GM18517 (cell line): ENCODE measurements around the gene FGF1.

Source experiments
- ATAC-seq: cut with Tn5 transposase; IDR thresholded peaks from one replicate; pipeline ENCODE4 v1.9.1; 2021; ENCODE audit warnings: mild to moderate bottlenecking, moderate library complexity; ENCODE audit not compliant: unreplicated experiment

The FGF1 gene

DNA sequence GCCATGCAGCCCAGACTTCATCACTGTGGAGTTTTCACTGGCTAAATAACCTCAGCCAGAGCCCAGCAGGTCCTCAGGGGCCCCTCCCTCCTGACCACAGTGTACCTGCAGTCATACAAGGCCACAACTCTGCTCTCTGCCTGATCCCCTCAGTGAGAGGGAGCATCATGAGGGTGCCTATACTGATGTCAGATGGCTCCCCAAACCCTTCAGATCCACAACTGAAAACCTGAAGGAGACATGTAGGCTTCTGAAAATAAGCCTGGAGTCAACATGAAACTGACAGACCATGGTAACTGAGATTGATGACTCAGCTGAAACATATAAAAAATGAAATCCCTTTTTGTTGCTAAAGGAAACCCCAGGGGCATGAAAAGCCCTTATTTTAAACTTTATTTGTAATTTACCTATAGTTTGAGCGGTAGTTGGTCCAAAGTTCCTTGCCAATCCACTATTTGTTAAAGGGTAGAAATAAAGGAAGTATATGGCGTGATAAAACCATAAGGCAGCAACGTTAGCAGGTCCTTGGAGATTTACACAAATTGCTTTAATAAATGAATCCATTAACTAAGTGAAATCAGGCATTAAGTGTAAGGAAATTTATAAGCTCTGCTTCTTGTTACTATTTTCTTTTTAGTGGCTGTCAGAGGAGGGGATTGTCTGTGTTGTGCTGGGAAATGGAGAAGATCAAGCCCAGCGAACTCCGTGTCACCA, 68.3 kb downstream of the FGF1 start:
- ATAC-seq, result no peak

DNA sequence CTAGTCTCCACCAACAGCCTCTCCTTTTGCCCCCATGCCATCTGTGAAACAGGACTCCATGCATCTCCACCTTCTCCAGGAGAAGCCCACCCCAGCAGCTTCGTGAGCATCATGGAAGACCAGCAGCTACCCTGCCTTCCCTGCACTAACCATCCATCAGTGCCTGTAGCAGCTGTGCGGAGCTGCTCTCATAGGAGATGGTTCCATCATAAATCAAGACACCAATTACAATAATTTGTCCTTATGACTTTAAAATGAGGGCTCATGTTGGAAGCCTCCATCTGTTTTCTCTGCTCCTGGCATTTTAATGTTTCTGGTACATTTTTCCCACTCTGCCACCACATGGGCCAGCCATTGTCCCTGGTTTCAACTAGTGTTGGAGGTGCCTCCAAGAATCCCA, 69.9 kb downstream of the FGF1 start:
- no peak for ATAC-seq

DNA sequence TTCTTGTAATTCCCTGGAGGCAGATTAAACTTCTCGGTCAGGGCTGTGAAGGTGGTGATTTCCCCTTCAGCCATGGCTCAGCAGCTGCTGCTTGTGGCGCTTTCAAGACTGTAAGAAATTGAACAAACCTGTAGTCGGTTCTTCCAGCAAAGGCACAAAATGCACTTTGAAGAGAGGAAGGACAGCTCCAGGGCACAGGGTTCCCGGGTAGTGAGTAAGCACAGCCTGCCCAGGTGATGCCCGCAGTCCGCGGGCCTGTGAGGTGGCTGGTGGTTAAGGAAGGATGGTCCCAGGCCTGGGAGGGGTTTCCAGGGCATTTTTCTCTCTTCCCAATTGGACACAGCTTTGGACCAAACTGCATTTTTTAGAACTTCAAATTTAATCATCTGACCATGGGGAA, 71.8 kb downstream of the FGF1 start:
- no peak for ATAC-seq

DNA sequence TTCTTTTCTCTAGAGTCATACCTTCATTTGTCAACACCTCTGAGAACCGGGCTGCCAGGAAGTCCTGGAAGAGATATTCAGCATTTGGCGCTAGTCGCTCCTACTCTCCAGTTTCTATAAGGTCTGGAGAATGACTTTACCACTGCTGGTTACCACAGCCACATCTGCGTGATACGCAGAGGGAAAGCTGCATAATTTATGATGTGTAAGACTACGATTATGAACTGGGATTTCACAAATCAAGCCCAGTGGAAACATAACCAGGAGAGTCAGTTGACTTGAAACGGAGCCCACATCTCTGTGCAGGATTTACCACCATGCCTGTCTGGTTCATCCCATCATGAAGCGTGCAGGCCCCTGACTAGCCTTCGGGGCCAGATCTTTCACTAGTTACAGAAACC, 72.6 kb downstream of the FGF1 start:
- no peak for ATAC-seq

DNA sequence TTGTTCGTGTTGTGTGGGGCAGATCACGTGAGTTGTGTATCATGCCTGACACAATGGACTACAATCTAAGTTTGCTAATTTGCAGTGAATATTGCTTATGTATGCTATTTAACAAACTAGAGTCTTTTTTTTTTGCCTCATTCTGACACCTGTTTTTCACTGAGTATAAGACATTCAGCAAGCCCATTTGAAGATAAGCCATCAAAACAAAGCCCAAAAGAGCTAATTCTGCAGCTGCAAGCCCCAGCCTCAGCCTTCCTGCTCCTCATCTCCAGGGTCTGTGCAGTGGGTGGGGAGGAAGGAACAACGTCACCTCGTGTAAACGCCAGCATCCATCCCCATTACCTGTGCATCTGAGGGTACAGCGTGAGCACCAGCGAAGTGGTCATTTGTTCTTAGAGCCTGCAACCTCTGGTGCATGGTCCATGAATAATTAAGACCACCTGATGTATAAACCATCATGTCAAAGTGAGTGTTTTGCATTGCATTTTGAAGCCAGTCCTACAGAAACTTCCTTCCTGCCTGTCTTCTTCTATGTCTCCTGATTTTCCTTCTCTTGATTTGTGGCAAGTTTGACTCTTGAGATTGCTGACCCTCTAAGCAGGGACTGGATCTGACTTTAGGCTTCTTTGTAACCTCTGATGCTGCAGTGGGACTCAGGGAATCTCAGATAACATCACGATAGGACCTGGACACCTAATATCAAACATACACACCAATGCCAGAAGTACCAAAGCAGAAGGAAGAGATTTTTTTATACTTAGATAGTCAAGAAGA, 73.2 kb downstream of the FGF1 start:
- ATAC-seq, result no peak

DNA sequence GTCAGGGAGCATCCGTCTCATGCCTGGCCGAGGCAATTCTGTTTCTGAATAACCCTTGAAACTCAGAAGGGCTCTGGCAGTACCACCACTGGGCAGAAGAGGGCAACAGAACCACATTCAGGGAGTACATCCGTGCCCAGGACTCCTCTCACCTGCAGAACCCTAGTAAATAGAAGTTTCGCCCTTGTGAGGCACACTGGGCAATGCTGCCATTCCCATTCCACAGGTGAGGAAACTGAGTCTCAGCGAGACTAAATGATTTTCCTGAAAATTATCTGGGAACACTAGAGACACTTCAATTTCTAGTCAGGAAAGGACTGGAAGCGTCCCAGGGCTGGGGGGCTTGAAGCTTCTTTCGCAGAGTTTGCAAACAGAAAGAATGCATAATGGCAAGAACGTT, 74.7 kb downstream of the FGF1 start:
- peak; percentile 65 for ATAC-seq

DNA sequence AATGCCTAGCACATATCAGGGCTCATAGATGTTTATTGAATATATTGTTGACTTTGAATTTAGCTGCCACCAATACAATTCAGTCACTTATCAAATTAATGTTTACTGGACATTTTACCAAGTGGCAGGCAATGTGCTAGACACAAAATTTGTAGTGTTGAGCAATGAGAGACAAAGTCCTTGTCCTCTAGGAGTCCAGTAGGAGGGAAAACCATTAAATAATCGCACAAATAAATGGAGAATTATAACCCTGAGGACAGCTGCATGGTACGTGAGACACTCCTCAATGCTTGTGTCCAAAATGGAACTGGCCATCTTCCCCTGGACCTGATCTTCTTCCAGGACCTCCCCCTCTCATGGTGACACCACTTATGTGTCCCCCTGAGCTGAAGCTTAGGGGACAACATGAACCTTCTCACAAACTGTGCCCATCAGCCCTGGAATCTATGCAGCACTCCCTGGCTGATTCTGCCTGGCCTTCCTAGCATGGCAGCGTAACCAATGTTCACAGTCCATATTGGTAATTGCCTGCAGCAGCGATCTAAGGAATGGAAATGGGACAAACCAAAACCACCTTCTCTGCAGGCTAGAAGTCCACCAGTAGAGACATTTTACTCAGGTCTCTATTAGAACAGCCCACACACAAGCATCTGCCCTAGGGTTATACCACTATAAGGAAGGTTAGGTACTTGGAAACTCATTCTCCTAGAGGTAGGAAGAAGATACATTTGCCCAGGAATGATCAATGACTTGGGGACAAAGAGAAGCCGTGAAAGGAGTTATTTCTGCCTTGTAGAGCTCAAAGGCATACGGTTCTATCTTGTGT, 75.5 kb downstream of the FGF1 start:
- ATAC-seq, result no peak

DNA sequence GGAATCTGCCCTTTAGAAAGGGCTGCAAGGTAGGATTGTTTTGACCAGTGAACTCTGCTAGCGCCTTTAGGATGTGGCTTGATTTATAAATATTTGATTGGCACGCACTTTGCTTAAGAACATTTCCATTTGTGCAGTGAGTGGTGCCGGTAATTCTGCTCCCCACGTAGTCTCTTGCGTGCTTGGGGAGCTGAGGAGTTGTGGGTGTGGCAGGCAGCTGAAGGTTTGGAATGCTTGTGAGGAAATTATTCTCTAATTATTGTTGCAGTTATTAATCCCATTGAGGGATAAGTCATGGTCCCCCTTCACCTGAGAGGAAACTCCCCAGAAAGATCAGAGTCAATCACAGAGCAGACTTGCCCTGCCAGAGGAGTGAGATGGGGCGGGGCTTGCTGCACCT, 76.7 kb downstream of the FGF1 start:
- ATAC-seq, result no peak

DNA sequence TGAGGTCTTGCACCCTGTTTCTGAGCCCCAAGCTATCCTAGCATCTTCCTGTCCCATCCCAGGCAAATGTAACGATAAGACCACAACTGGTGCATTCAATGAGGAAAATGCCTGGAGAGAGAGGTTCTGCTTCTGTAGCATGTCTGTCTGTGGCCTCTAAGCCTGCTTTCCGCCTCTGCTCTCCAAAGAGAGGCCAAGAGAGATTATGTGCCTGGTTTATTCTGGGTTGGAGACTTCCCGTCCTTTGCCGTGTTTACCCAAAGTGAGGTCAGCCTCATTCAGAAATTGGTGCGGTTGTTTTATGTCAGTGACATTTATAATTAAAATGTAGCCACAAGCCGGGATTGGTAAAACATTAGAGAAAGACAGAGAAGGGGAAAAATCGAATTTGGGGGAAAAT, 77.8 kb downstream of the FGF1 start:
- no peak for ATAC-seq

DNA sequence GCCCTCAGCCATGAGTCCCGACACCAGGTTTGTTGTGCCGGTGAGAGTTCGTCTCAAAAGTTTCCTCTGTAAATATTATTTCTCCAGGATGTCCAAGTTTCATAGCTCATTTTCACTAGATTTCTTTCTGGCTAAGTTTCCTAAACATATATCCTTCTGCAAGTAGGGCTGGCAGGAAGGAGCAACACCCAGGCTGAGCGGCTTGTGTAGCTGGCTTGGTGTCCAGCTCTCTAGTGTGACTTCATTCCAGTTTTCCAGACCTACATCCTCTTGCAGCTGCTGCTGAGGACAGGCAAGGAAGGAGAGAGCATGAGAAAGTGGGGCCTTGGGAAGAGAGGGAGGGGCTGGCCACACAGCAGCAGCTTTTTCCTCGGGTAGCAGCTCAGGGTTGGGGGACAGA, 80.3 kb downstream of the FGF1 start:
- ATAC-seq, result no peak

DNA sequence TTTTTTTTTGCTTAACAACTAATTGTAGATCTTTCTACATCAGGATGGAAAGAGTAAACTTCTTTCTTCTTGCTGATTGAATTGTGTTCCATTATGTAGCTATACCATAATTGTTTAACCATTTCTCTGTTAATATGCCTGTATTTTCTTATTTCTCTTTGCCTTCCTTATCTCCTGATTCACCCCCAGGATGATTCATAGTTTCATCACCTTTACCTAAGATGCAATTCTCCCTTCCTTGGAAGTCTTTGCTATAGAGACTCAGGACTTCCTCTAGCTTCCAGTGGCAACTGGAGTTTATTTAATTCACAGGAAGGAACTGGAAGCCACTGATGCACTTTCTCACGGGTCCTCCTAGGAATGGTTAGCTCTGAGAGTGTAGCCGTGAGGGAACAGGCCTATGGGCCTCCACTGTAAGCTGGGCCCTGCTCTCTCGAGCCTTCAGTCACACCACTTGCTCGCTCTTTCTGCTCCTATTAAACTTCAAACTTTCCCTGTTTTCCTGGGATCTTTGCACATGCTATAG, 83.1 kb downstream of the FGF1 start:
- ATAC-seq, result no peak

DNA sequence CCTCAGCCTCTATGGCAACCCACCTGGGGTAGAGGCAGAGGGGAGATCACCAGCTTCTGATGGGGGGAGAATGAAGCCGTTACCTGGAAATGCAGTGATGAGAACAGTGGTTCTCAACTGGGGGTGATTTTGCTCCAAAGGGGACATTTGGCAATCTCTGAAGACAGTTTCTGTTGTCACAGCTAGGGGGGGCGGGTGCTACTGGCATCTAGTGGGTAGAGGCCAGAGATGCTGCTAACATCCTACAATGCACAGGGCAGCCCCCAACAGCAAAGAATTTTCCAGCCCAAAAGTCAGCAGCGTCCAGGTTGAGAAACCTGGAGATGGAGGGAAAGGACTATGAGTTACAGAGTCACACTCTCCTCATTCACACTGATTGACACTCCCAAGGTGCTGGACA, 84.5 kb downstream of the FGF1 start:
- no peak for ATAC-seq

DNA sequence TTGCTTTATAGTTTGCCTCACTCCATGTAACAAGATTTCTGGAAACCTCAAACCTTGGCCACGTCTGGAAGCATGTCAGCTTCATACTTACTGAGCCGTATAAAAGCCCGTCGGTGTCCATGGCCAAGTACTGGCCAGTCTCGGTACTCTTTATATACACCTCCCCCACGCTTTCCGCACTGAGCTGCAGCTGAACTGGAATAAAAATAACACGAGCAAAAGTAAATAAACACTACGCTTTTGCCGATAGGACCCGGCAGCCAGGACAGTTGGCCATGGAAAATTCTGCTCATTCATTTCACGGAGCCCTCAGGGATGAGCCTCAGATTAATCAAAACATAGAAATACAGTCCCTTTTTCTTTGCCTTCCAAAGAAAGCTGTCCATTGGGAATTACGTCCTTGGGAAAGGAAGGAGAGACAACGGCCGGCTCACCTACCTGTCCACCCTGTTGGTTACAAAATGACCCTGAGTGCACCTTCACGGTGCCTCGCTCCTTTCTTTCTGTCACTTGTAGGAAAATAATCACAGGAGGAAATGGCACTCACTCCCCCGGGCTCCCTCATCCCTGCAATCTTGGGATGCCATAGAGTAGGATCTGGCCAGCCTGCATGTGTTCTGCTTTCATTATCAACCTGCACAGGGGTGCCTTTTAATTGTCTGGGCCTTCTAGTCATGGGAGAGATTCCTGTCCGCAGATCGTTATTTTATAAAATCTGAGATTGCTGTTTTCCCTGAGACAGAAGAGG, 85.1 kb downstream of the FGF1 start:
- no peak for ATAC-seq

DNA sequence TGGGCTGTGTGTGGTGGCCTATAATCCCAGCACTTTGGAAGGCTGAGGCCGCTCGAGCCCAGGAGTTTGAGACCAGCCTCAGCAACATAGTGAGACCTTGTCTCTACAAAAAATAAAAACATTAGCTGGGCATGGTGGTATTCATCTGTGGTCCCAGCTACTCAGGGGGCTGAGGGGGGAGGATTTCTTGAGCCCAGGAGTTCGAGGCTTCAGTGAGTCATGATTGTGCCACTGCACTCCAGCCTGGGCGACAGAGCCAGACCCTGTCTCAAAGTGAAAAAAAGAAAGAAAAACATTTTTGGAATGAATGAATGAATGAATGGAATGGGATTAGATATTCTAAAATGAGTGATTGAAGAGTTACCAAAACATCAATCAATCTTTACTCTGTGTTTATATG, 85.8 kb downstream of the FGF1 start:
- ATAC-seq, result no peak

DNA sequence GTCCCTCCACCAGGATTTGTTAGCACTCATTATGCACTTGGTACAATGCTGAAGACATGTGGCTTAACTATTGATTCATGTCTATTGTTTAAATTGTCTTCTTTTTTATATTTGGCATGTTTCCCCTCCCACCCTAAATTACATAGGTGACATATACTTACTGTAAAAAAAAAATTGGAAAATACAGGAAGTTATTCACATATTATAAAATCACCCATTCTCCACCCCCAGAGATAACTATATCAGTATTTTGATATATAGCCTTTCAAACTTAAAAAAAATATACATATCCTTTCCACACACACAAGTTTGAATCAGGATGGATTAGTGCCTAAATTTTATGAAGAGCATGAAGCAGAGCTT, 87.6 kb downstream of the FGF1 start:
- ATAC-seq, result no peak

DNA sequence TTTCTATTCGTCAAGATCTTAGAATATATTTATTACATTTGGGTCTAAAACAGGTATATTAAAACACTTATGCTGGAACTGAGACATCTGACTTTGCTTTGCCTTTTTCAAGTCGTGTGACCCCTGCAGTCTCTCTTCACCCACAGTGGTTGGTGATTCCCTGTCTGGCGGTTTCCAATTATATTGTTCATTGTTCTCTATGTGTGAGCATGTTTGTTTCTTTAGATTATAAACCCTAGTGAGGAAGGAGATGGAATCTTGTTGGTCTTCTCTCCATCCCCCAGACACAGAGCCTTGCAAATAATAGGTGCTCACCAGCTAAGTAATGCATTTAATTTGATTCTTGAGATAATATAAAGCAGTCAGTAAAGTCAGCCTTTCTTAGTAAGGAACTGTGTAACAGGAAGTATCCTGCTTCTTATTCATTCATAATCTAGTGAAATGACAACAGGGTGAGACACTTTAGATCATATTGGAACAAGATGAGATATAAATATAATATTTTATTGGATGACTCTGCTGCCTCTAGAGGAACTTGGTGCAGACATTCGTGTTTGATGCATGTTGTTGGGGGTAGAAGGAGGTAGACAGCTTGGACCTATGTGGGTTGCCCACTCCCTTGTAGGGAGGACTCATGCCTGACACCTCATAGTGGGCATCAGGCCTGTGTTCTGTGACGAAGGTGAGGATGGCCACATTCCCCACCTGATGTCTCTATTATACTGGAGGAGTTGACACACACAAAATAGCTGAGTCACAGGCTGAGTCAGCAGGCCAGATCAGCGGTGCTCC, 88.1 kb downstream of the FGF1 start:
- ATAC-seq, result no peak

DNA sequence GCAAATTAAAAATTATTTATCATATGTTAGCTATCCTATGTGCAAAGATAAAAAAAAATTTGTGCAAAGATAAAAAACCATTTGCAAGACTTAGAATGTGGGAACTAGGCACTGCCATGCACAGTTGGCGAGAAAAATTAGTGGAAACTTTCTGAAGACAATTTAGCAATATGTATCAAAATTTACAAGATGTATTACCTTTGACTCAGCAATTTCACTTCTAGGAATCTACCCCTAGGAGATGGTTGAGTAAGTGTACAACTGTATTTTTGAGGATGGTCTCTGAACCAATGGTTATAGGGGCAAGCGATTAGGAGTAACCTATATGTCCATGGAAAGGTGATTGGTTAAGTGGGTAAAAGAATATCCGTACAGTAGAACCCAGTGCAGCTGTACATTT, 88.9 kb downstream of the FGF1 start:
- ATAC-seq, result no peak

DNA sequence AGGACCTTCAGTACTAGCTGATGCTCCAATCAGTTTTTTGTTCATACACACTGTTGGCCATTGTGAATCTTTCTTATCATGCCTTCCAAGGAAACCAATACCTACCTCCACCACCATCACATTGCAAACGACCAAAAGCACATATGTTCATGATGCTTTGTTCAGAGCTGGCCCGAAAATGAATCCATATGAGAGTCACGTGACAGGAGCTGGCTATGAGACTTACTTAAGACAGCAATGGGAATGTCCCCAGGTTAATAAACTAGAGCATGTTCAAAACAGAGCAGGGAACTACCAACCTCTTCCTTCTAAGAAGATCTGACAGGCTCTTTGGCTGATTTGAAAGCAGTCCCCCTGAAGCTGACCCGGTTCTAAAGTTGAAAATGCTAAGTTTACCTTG, 93.5 kb downstream of the FGF1 start:
- ATAC-seq, result no peak

DNA sequence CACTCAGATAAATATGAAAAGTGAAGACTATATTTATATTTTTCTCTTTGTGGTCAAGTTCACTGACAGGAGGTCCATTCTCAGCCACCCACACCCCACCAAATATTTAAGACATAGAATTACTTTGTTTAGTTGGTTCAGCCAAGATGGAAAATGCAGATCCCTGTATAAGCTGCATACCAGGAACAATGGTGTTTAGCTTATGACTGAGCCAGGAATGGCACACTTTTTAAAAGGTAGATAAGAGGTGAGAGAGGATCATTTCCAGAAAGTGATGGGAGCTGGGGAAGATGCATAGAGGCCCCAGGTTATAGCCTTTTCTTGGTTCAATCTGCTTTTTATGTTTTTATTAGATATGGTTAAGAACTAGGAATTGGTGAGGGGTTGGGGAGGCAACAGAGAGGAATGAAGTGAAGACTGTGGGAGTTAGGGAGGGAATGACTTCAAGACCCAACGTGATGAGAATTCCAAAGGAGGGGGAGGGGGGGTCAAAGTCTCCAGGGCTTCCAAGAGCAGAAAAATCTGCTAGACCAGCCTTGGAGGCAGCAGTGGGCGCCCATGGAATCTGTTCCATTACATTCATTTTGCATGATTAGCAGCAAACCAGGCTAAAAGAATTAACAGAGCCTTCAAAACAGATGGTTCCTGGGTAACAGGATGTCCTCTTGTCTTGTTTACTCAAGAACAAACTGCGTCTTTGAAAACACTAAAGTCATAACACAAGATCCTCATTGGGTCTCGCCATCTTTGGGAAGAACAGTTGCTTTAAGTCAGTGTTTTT, 95.2 kb downstream of the FGF1 start:
- ATAC-seq, result no peak
